H1 (cell line): ENCODE measurements around the gene CCDC80. TPM values are rescaled to one million over a fixed set of nuclear protein-coding genes. Genes with fewer than 3 reads are reported as not detected.

Experiments
- CTCF ChIA-PET: fragments of 300-600 bp; sonication (Branson Sonifier 250); formaldehyde crosslinking; loops from one replicate; lab custom pipeline; 2021; ENCODE audit not compliant: partially characterized antibody; lab: Charles Lee
- POLR2A ChIA-PET: fragments of 300-600 bp; sonication (Branson Sonifier 250); formaldehyde crosslinking; loops from one replicate; lab custom pipeline; 2021; ENCODE audit warnings: inconsistent platforms; ENCODE audit not compliant: partially characterized antibody; lab: Charles Lee
- DNase-seq, 2 experiments: peaks; one replicate each; pipeline versions ENCODE4 v3.0.0 to v3.0.0-alpha.2; 2010 to 2022; ENCODE audit warnings: low spot score in 2 of 2, low read depth in 1 of 2, mixed read lengths in 1 of 2
- FAIRE-seq: peaks from 2 replicates; lab custom pipeline; 2011; peaks lifted over from hg19 to GRCh38; lab: Jason Lieb, UNC
- H2AFZ ChIP-seq: 2 replicates; pipeline ENCODE4 v1.8.1; 2012; ENCODE audit warnings: low read length, inconsistent platforms
- H2AK5ac ChIP-seq: 2 replicates; pipeline ENCODE4 v1.6.1; 2013; ENCODE audit warnings: low read depth, low read length
- H2BK120ac ChIP-seq: replicated peaks from 2 replicates; pipeline ENCODE3; 2013; ENCODE audit warnings: low read depth, low read length, inconsistent platforms
- H2BK12ac ChIP-seq: 2 replicates; pipeline ENCODE4 v1.6.1; 2013; ENCODE audit warnings: low read depth, low read length
- H2BK15ac ChIP-seq: 2 replicates; pipeline ENCODE4 v1.6.1; 2013; ENCODE audit warnings: low read length
- H2BK20ac ChIP-seq: 2 replicates; pipeline ENCODE4 v1.6.1; 2013; ENCODE audit warnings: low read length
- H2BK5ac ChIP-seq: 2 replicates; pipeline ENCODE4 v1.6.1; 2013; ENCODE audit warnings: low read depth, low read length
- H3K14ac ChIP-seq: 2 replicates; pipeline ENCODE4 v1.6.1; 2013; ENCODE audit warnings: inconsistent platforms; ENCODE audit not compliant: insufficient read length
- H3K18ac ChIP-seq: 2 replicates; pipeline ENCODE4 v1.6.1; 2013; ENCODE audit warnings: low read length; ENCODE audit errors: extremely low read depth
- H3K23ac ChIP-seq: 2 replicates; pipeline ENCODE4 v1.6.1; 2013; ENCODE audit warnings: inconsistent platforms; ENCODE audit not compliant: insufficient read length
- H3K23me2 ChIP-seq: 2 replicates; pipeline ENCODE4 v1.6.1; 2013; ENCODE audit warnings: low read depth, low read length
- H3K27ac ChIP-seq: 2 replicates; pipeline ENCODE4 v1.6.1; 2011; ENCODE audit warnings: low read depth, low read length, inconsistent platforms
- H3K27me3 ChIP-seq, 4 experiments: replicated peaks in 1 of 4; 1 replicate in 1 of 4; 2 replicates in 3 of 4; pipeline versions ENCODE4 v1.6.1 to v1.8.1; 2011 to 2013; ENCODE audit warnings: low read length in 3 of 4, mild to moderate bottlenecking in 3 of 4, inconsistent platforms in 2 of 4, mixed read lengths in 2 of 4, moderate library complexity in 1 of 4; ENCODE audit not compliant: control insufficient read depth in 3 of 4, insufficient read depth in 3 of 4; ENCODE audit errors: extremely low read depth in 1 of 4
- H3K36me3 ChIP-seq, 4 experiments: 2 replicates each; pipeline versions ENCODE4 v1.6.1 to v1.8.1; 2011 to 2013; ENCODE audit warnings: mild to moderate bottlenecking in 4 of 4, low read length in 3 of 4, moderate library complexity in 2 of 4, control low read depth in 1 of 4, inconsistent platforms in 1 of 4; ENCODE audit not compliant: insufficient read depth in 4 of 4, control insufficient read depth in 2 of 4
- H3K4ac ChIP-seq: replicated peaks from 2 replicates; pipeline ENCODE3; 2013; ENCODE audit warnings: low read length, low read depth, mixed read lengths, inconsistent platforms; ENCODE audit not compliant: insufficient read length
- H3K4me1 ChIP-seq, 4 experiments: replicated peaks in 1 of 4; 1 replicate in 1 of 4; 2 replicates in 3 of 4; pipeline versions ENCODE4 v1.6.1 to v1.8.1; 2011 to 2013; ENCODE audit warnings: low read length in 3 of 4, inconsistent platforms in 2 of 4, mixed read lengths in 1 of 4; ENCODE audit not compliant: insufficient read depth in 4 of 4, control insufficient read depth in 3 of 4
- H3K4me2 ChIP-seq, 2 experiments: 2 replicates each; pipeline versions ENCODE4 v1.6.1 to v1.8.1; 2011 to 2013; ENCODE audit warnings: low read depth in 2 of 2, low read length in 2 of 2, control low read depth in 1 of 2, inconsistent platforms in 1 of 2, mild to moderate bottlenecking in 1 of 2; ENCODE audit not compliant: insufficient read depth in 1 of 2
- H3K4me3 ChIP-seq, 4 experiments: fragments of 200-600, 300-600 bp in 1 of 4; sonication (generic), shearing (Covaris generic), sonication (Bioruptor Twin) in 1 of 4; 2 replicates each; pipeline versions ENCODE4 v1.5.1 to v1.8.1; 2011 to 2016; ENCODE audit warnings: low read length in 4 of 4, low read depth in 3 of 4, control low read depth in 2 of 4, inconsistent platforms in 2 of 4, mild to moderate bottlenecking in 2 of 4, mixed read lengths in 1 of 4, moderate library complexity in 1 of 4; ENCODE audit not compliant: insufficient read depth in 2 of 4; ENCODE audit errors: extremely low read depth in 1 of 4
- H3K56ac ChIP-seq: replicated peaks from 2 replicates; pipeline ENCODE3; 2013; ENCODE audit warnings: low read depth, mild to moderate bottlenecking, mixed read lengths, low read length, inconsistent platforms; ENCODE audit not compliant: insufficient read length
- H3K79me1 ChIP-seq: 2 replicates; pipeline ENCODE4 v1.6.1; 2013; ENCODE audit warnings: low read depth, low read length, control low read depth
- H3K79me2 ChIP-seq, 2 experiments: 2 replicates each; pipeline versions ENCODE4 v1.6.1 to v1.8.1; 2012 to 2013; ENCODE audit warnings: low read length in 2 of 2, mild to moderate bottlenecking in 2 of 2, inconsistent platforms in 1 of 2; ENCODE audit not compliant: insufficient read depth in 2 of 2, control insufficient read depth in 1 of 2
- H3K9ac ChIP-seq, 4 experiments: replicated peaks in 1 of 4; 1 replicate in 1 of 4; 2 replicates in 3 of 4; pipeline versions ENCODE4 v1.6.1 to v1.8.1; 2011 to 2013; ENCODE audit warnings: low read depth in 3 of 4, low read length in 3 of 4, control low read depth in 2 of 4, mild to moderate bottlenecking in 2 of 4, moderate library complexity in 2 of 4, inconsistent platforms in 1 of 4; ENCODE audit errors: extremely low read depth in 1 of 4
- H3K9me3 ChIP-seq, 2 experiments: 2 replicates each; pipeline versions ENCODE4 v1.6.1 to v1.8.1; 2012 to 2013; ENCODE audit warnings: mild to moderate bottlenecking in 2 of 2, moderate library complexity in 2 of 2, control low read depth in 1 of 2, inconsistent platforms in 1 of 2, low read depth in 1 of 2, low read length in 1 of 2, mixed read lengths in 1 of 2; ENCODE audit not compliant: insufficient read depth in 2 of 2
- H4K20me1 ChIP-seq, 2 experiments: replicated peaks in 1 of 2; 2 replicates each; pipeline versions ENCODE3 to v1.8.1; 2011 to 2013; ENCODE audit warnings: inconsistent platforms in 2 of 2, low read length in 2 of 2, mild to moderate bottlenecking in 1 of 2; ENCODE audit not compliant: insufficient read depth in 2 of 2, control insufficient read depth in 1 of 2
- H4K5ac ChIP-seq: 2 replicates; pipeline ENCODE4 v1.6.1; 2013; ENCODE audit warnings: low read length, low read depth, mixed read lengths, inconsistent platforms; ENCODE audit not compliant: insufficient read length
- H4K8ac ChIP-seq: 2 replicates; pipeline ENCODE4 v1.8.0; 2013; ENCODE audit warnings: mild to moderate bottlenecking, moderate library complexity, low read length, inconsistent platforms; ENCODE audit not compliant: insufficient read depth; ENCODE audit errors: extremely low read depth
- H4K91ac ChIP-seq: replicated peaks from 2 replicates; pipeline ENCODE3; 2013; ENCODE audit warnings: low read length, mixed read lengths, inconsistent platforms; ENCODE audit not compliant: insufficient read length
- ASH2L ChIP-seq: fragments of 200-600, 300-600 bp; sonication (generic); IDR thresholded peaks from one replicate; pipeline ENCODE4 v1.7.1; 2017; ENCODE audit warnings: low read length
- EZH2 ChIP-seq: fragments of 200-600 bp; sonication (generic); IDR thresholded peaks from 2 replicates; pipeline ENCODE4 v1.7.1; 2012; ENCODE audit warnings: low read depth, mild to moderate bottlenecking, moderate library complexity, low read length, inconsistent platforms; ENCODE audit not compliant: severe bottlenecking
- KDM1A ChIP-seq: fragments of 200-600, 300-600 bp; sonication (generic); IDR thresholded peaks from 2 replicates; pipeline ENCODE4 v1.7.1; 2016; ENCODE audit warnings: mild to moderate bottlenecking, low read length, borderline replicate concordance
- PHF8 ChIP-seq: fragments of 200-600 bp; sonication (generic); conservative IDR thresholded peaks from 2 replicates; pipeline ENCODE4 v1.7.1; 2012; ENCODE audit warnings: low read depth, mild to moderate bottlenecking, inconsistent platforms, low read length, moderate library complexity
- RFX5 ChIP-seq: IDR thresholded peaks from 2 replicates; pipeline ENCODE4 v1.6.1; 2011; ENCODE audit warnings: low read depth, low read length, improper control_type of control experiment, borderline replicate concordance
- SIN3A ChIP-seq, 2 experiments: IDR thresholded peaks in 1 of 2; conservative IDR thresholded peaks in 1 of 2; 2 replicates each; pipeline ENCODE4 v1.6.1; 2011 to 2012; ENCODE audit warnings: low read length in 2 of 2, improper control_type of control experiment in 1 of 2, low read depth in 1 of 2, mild to moderate bottlenecking in 1 of 2
- SIX5 ChIP-seq: IDR thresholded peaks from 2 replicates; pipeline ENCODE4 v1.6.1; 2011; ENCODE audit warnings: mild to moderate bottlenecking, low read depth, low read length
- SP2 ChIP-seq: IDR thresholded peaks from 2 replicates; pipeline ENCODE4 v1.6.1; 2012; ENCODE audit warnings: mild to moderate bottlenecking, low read length, inconsistent platforms
- TBP ChIP-seq: IDR thresholded peaks from 2 replicates; pipeline ENCODE4 v1.6.1; 2011; ENCODE audit warnings: low read depth, low read length, improper control_type of control experiment
- TCF12 ChIP-seq: IDR thresholded peaks from 2 replicates; pipeline ENCODE4 v1.6.1; 2011; ENCODE audit warnings: low read depth, mild to moderate bottlenecking, low read length
- ZNF274 ChIP-seq: IDR thresholded peaks from 2 replicates; pipeline ENCODE4 v1.7.0; 2012; ENCODE audit warnings: low read length, borderline replicate concordance; ENCODE audit errors: extremely low read depth
- WGBS, 2 experiments: shearing (Covaris generic) in 1 of 2; methylation state at CpG; one replicate each; pipeline versions ENCODE4 v1.1.6 to v1.1.7; 2013 to 2015; ENCODE audit warnings: low lambda C conversion rate in 2 of 2, mixed read lengths in 2 of 2, inconsistent platforms in 1 of 2, low coverage in 1 of 2, missing lambda C conversion rate in 1 of 2; ENCODE audit not compliant: insufficient replicate concordance in 2 of 2, insufficient coverage in 1 of 2, insufficient read length in 1 of 2; ENCODE audit errors: extremely low coverage in 1 of 2, missing lambda C conversion rate in 1 of 2; 5-methylcytosine and 5-hydroxymethylcytosine counted together
- polyA plus RNA-seq, 7 experiments: library from polyadenylated mRNA; depleted of rRNA in 3 of 7; stranded (reverse) in 5 of 7; unstranded in 2 of 7; fragments of >200 nt in 5 of 7; fragments of 200-250 nt in 2 of 7; gene quantifications; 1 replicate in 5 of 7; 2 replicates in 1 of 7; 4 replicates in 1 of 7; pipeline versions ENCODE4 v1.2.1 to v1.2.3, GENCODE V29; 2011 to 2013; ENCODE audit warnings: missing spikeins in 2 of 7, mixed read lengths in 2 of 7
- total RNA-seq: library from RNA; stranded (reverse); fragmentation: NEBNext Ultra II Directional; extraction: Animal tissue kit (Norgen Biotek cat#: 25700); gene quantifications from 2 replicates; pipeline ENCODE4 v1.2.1, GENCODE V29; 2021
- TF ChIP-seq, protein P1 (sequence below): IDR thresholded peaks from 2 replicates; pipeline ENCODE4 v1.6.1; 2012; ENCODE audit warnings: inconsistent platforms
- TF ChIP-seq, protein P2 (sequence below): IDR thresholded peaks from 2 replicates; pipeline ENCODE4 v1.6.1; 2011; ENCODE audit warnings: low read depth, mild to moderate bottlenecking, low read length; ENCODE audit not compliant: insufficient read depth

CCDC80 gene
- total and polyA plus RNA-seq, 2 of the 8 experiments (the other 6 are each of a cell fraction or from before 2014, with no cell fraction given) = 1.1 to 12.9 TPM

DNA sequence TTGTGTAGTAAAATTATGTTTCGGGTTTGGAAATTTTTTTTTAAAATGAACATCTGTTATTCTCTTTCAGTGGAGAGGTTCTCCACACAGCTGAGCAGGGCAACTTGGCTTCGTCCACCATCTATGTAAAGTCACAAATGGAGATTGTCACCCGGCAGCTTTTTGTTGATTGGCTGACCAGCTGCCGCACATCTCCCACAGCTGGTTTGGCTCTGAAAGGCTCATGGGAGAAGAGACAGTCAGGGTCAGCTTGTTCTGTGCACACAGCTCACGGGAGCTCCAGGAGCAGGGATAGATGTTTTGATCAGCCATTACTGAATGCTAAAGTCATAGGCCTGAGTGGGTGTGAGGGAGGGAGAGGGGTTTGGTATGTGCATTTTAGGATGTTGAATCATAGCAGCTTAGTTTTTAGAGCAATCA, 12.9 kb upstream of the CCDC80 start:
- H2BK5ac ChIP-seq = no peak overlapping the region
- no peaks in the 10 kb centered on the region for H3K36me3 ChIP-seq
- POLR2A ChIA-PET = interaction anchor here (2.2 kb wide), 1 partner anchor 12 kb away, joined by 6 read pairs; the partner anchor contains the start of gene CCDC80
- no peak overlapping the region for H3K4me3 ChIP-seq
- H3K4me1 ChIP-seq = no peaks in the 10 kb centered on the region
- H3K18ac ChIP-seq = no peak overlapping the region
- CTCF ChIA-PET = interaction anchor here (0.6 to 4.8 kb wide), 15 partner anchors 8 to 160 kb away, joined by 3 to 47 read pairs (median 4); no protein-coding TSS in a partner anchor
- no peak overlapping the region; the same call in 1 of the 2 replicates for H4K8ac ChIP-seq
- H3K4ac ChIP-seq = no peak overlapping the region
- FAIRE-seq (no peak), DNase-seq (no peak)
- H3K56ac ChIP-seq = no peak overlapping the region
- WGBS, 2 experiments = 86% methylated on average over 5 of the region's 5 CpGs; no CpG with 5 or more reads in 1 of the 2 experiments
- no peak overlapping the region for H2BK12ac ChIP-seq
- H4K5ac ChIP-seq = no peak overlapping the region
- H3K9me3 ChIP-seq = no peaks in the 10 kb centered on the region
- H4K91ac ChIP-seq = no peak overlapping the region
- H3K79me2 ChIP-seq = no peaks in the 10 kb centered on the region
- H3K9ac ChIP-seq = no peak overlapping the region
- H2AFZ ChIP-seq = no peak overlapping the region
- H3K27ac ChIP-seq = no peak overlapping the region
- no peaks in the 10 kb centered on the region for H3K27me3 ChIP-seq
- H2AK5ac ChIP-seq = no peak overlapping the region
- no peak overlapping the region for H3K4me2 ChIP-seq
- no peak overlapping the region for H3K23ac ChIP-seq
- no peaks in the 10 kb centered on the region for H4K20me1 ChIP-seq
- no peaks in the 10 kb centered on the region for H3K23me2 ChIP-seq
- no peak overlapping the region for H3K14ac ChIP-seq
- H2BK20ac ChIP-seq = no peak overlapping the region
- no peak overlapping the region for H2BK120ac ChIP-seq
- H2BK15ac ChIP-seq = no peak overlapping the region
- no peaks in the 10 kb centered on the region for H3K79me1 ChIP-seq
- TF ChIP-seq EZH2 = no peak
- no peak for TF ChIP-seq TCF12
- no peak for TF ChIP-seq SIX5
- no peak for TF ChIP-seq KDM1A
- no peak for TF ChIP-seq ASH2L
- TF ChIP-seq, protein P1, sequence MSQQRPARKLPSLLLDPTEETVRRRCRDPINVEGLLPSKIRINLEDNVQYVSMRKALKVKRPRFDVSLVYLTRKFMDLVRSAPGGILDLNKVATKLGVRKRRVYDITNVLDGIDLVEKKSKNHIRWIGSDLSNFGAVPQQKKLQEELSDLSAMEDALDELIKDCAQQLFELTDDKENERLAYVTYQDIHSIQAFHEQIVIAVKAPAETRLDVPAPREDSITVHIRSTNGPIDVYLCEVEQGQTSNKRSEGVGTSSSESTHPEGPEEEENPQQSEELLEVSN = no peak
- TF ChIP-seq SIN3A (conservative IDR thresholded peaks at IDR 0.05 in 1 of 2, IDR thresholded peaks at IDR 0.05 in 1 of 2; ENCODE audit: low read depth in 1 of 2, low read length in 2 of 2) = no peak
- TF ChIP-seq SP2 = no peak
- TF ChIP-seq PHF8 = no peak
- TF ChIP-seq ZNF274 = no peak
- TF ChIP-seq, protein P2, sequence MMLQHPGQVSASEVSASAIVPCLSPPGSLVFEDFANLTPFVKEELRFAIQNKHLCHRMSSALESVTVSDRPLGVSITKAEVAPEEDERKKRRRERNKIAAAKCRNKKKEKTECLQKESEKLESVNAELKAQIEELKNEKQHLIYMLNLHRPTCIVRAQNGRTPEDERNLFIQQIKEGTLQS = no peak
- no peak for TF ChIP-seq RFX5
- no peak for TF ChIP-seq TBP
